Measurements from ENCODE around the gene USP25.

GRCh38 chr21:15744926-15745325 lies 15.1 kb downstream of the USP25 start:
- TF ChIP-seq POLR2A (conservative IDR thresholded peaks at IDR 0.05): no peak
- TF ChIP-seq HDAC2 (IDR thresholded peaks at IDR 0.05): no peak
- no peak for TF ChIP-seq CTCF (IDR thresholded peaks at IDR 0.05 in 2 of 3, conservative IDR thresholded peaks at IDR 0.05 in 1 of 3; ENCODE audit: insufficient read depth in 2 of 3, low read depth in 1 of 3, low read length in 3 of 3)
- no peak for TF ChIP-seq MTF1 (CRISPR knock-in tag; IDR thresholded peaks at IDR 0.05; ENCODE audit: borderline replicate concordance)
- no peak for TF ChIP-seq USF2 (CRISPR knock-in tag; IDR thresholded peaks at IDR 0.05)
- TF ChIP-seq NCOA4 (IDR thresholded peaks at IDR 0.05; ENCODE audit: partially characterized antibody): no peak
- no peak for TF ChIP-seq REST (IDR thresholded peaks at IDR 0.05; ENCODE audit: borderline replicate concordance)
- TF ChIP-seq REST (CRISPR knock-in tag; IDR thresholded peaks at IDR 0.05; ENCODE audit: low read depth): no peak
- TF ChIP-seq ZNF24 (IDR thresholded peaks at IDR 0.05): no peak
- TF ChIP-seq EZH2 (IDR thresholded peaks at IDR 0.05; ENCODE audit: borderline replicate concordance, low read depth, low read length): no peak
- TF ChIP-seq LEF1 (IDR thresholded peaks at IDR 0.05): no peak
- TF ChIP-seq ZC3H4 (CRISPR knock-in tag; IDR thresholded peaks at IDR 0.05; ENCODE audit: borderline replicate concordance): no peak
- no peak for TF ChIP-seq ZNF232 (CRISPR knock-in tag; IDR thresholded peaks at IDR 0.05)
- peak in 1 of 2 experiments; percentile 67; a peak in 1 of 4 replicates for TF ChIP-seq RCOR1 (IDR thresholded peaks at IDR 0.05; ENCODE audit: borderline replicate concordance in 1 of 2, low read depth in 2 of 2, low read length in 2 of 2)
